Posterior vena cava (tissue), 2 donors: ENCODE results near the gene PLA2G12A. TPM values are rescaled to one million over a fixed set of nuclear protein-coding genes. Genes with fewer than 3 reads are reported as not detected.

Experiments
- DNase-seq: peaks from one replicate; pipeline ENCODE4 v3.0.0-alpha.2; 2020; ENCODE audit warnings: low spot score
- intact Hi-C, 2 donors: fragments of 100-400 bp; cut with DNase I; formaldehyde crosslinking; loops; one replicate each; pipeline versions ENCODE4 v1.14.1 to v1.14.2; 2022 to 2023
- total RNA-seq, 2 donors: library from RNA; stranded (reverse); fragmentation: NEBNext Ultra II Directional; extraction: Animal tissue kit (Norgen Biotek cat#: 25700); gene quantifications; one replicate each; pipeline ENCODE4 v1.2.1, GENCODE V29; 2021
- donor health status: DM: yes; HTN: yes; CAD: no.
- donor health status: DM: yes; HTN: yes; CAD: no.

The PLA2G12A gene
- total RNA-seq, 2 donors from 2014 or later, result 26.9 to 31.9 TPM

DNA sequence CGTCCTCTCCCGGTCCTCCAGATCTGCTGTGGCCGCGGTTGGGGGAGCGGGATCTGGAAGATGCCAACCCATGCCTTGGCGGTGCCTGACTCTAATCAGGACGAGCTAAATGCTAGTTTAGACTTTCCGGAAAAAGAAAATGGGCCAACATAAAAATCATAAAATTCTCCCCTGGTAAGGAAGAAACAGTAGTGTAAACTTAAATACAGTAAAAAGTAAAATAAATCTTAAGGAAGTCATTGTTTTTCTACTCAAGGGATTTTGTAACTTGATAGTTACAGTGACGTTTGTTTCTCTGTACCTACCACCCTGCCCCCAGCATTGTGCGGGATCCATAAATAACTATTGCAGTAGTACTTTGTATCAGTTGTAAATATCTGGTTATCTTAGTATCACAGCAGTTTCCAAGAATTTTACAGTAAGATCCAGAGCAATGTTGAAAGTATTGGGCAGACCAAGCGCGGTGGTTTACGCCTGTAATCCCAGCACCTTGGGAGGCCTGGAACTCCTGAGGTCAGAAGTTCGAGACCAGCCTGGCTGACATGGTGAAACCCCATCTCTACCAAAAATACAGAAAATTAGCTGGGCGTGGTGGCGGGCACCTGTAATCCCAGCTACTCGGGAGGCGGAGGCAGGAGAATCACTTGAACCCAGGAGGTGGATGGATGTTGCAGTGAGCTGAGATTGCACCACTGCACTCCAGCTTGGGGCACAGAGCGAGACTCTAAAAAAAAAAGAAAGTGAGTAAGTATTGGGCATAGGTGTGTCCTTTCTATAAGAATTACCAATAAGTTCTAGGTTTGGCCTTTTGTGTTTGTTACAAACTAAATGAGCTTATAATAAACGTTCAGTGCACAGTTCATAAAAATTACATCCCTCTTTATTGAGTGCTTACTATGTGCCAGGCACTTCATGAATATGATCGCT is 1.0 kb upstream of the PLA2G12A start:
- intact Hi-C loops, result no loop called here
- no peak for DNase-seq

DNA sequence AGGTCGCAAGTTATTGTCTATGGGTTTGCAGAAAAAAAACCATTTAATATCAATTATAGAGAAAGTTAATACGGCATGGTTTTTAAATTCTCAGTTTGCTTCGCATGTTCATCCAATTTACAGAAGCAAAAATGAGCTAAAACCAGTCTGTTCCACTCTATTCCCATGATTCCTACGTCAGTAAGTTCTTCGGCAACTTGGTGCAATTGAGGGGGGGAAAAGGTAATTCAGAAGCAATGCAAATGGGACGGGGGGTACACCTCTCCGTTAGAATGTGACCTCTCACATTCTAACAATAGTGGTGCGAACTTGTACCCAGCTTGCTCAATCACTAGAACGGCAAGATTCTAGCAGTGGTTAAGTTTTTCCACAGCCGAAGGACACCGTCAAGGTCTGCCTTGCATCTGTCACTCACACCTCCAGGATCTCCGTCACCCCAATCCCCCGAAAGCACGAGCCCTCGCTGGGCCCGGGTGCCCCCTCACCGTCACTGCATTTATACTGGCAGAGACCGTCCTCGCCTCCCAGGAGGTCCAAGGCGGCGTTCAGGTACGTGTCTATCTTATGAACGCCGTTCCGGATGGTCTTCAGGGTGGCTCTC is 653 bp downstream of the PLA2G12A start:
- DNase-seq, result no peak
- intact Hi-C loops, result no loop called here

DNA sequence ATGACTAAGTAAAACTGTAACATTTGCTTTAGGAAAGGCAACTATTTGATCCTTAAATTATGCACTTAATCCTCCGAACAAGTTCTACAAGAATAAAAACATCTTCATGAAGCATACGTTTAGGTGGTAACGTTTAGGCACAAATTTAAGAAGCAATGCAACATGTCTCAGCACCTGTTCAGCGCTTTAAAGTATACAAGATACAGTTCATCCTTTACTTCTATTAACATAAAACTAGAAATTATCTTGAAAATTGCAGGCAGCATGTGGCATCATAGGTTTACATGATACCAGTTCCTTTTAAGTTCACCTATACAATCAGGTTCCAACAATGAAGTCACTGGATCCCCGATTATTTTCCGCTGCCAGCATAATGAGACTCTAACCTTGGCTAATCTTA is 1.5 kb downstream of the PLA2G12A start:
- intact Hi-C loops, result no loop called here
- no peak for DNase-seq

DNA sequence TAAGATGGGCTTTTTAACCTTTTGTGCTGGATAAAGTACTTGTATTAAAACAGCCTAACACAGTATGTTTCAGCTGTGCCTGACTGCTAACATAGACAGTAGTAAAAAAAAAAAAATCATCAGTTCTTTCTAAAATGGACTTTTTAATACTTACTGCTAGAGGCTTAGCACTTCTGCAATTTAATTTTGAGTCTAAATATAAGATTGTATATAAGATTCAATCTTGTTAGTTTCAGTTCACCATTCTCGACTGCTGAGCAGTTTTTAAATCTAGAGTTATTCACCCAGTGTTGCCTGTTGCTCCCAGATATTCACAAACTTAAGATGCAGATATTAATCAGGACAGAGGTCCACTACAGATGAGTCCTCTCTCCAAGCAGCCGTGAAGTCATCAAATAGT is 6.8 kb downstream of the PLA2G12A start:
- intact Hi-C loops, result no loop called here
- no peak for DNase-seq

DNA sequence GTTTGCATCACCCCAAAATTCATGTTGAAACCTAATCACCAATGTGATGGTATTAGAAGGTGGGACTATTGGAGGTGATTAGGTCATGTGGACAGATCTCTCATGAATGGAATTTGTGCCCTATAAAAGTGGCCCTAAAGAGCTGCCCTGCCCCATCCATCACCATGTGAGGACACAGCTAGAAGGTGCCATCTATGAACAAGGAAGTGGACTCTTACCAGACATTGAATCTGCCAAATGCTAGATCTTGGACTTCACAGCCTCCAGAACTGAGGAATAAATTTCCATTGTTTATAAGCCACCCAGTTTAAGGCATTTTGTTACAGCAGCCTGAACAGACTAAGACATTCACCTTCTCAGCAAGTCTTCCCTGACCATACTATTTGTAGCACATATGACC is 7.5 kb downstream of the PLA2G12A start:
- no peak for DNase-seq
- intact Hi-C loops, result no loop called here

DNA sequence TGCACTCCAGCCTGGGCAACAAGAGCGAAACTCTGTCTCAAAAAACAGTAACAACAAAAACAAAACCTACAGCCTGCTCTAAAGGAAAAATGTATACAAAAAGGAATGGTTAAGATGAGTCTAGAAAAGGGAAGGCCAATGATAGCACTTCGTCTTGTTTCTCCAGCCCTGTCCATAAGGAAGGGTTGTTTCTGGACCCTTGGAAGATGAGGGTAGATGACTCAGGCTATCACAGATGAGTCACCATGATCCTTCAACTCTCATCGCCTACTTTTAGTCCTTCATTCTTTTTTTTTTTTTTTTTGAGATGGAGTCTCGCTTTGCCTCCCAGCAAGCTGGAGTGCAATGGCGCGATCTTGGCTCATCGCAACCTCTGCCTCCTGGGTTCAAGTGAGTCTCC is 8.8 kb downstream of the PLA2G12A start:
- DNase-seq, result no peak
- intact Hi-C loops, result no loop called here

DNA sequence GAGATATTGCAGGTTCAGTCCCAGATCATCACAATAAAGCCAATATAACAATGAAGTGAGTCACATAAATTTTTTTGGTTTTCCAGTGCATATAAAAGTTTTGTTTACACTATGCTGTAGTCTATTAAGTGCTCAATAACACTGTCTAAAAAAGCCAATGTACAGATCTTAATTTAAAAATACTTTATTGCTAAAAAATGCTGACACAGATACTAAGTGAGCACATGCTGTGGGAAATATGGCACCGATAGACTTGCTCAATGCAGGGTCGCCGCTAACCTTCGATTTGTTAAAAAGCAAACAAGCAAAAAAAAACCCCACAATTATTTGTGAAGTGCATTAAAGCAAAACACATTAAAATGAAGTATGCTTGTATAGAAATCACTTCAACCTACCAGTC is 10.3 kb downstream of the PLA2G12A start:
- no peak for DNase-seq
- intact Hi-C loops, result no loop called here

DNA sequence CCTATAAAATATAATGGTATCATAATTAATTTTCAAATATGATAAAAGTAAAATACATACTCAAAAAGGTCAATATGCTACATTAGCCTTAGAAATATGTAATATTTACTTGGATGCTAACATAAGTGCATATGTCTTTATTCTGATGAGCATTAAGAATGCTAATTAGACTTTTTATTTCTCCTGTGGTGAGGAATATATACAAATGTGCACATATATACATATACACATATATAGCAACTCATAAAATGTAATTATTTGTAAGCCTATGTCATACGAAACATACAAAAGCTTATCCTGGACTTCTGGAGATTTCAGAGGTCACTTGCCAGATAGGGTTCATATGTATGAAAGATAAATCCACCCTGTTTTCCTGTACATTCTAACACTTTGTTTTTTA is 11.1 kb downstream of the PLA2G12A start:
- DNase-seq, result no peak
- intact Hi-C loops, result no loop called here

DNA sequence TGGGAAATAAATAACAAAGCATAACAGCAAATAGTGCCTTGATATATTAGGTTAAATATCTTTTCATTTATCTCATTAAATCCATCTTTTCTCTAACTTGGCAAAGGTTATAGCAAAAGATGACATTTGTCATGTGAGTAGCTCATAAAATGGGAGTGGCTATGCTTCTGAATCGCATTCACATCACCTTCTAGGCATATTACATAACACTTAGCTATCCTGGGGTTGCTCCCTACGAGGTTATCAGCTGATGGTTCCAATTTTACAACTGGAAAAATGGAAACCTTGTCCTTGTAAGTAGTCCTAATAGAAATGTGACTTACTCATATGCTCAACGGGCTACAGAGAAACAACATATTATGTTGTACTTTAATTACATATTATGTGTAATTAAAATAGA is 16.4 kb downstream of the PLA2G12A start:
- intact Hi-C loops, result no loop called here
- no peak for DNase-seq

DNA sequence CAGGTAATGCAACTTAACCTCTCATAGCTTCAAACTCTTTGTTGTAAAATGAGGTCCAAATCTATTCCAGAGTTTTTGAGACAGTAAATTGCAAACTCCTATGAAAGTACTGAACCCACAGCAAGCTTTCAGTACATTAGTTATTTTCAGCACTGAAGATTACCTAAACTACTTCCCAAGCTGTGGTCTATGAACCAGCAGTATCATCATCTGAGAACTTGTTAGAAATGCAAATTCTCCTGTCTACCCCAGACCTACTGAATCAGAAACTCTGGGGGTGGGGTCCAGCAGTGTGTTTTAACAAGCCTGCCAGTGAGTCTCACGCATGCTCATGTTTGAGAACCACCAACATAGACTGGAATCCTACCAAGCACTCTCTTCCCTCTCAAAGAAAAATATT is 20.9 kb downstream of the PLA2G12A start:
- no peak for DNase-seq
- intact Hi-C loops, result no loop called here

DNA sequence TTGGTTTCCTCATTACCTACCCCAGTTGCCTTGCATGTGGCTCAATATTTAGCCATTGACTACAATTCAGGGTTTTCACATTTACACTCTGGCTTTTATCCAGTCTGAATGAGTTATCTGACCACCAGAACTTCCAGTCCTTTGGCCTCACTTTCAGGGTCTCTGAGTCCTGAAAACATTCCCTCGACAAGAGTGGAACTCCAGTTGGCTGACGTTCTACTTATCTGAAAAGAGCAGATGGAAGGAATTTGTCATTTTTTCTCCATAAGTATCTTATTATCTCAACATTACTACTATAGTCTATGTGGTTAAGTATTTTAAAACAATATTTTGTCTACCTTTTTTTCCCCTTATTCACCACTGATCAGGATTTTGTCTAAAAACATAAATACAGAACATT is 21.4 kb downstream of the PLA2G12A start:
- no peak for DNase-seq
- intact Hi-C loops, result no loop called here

DNA sequence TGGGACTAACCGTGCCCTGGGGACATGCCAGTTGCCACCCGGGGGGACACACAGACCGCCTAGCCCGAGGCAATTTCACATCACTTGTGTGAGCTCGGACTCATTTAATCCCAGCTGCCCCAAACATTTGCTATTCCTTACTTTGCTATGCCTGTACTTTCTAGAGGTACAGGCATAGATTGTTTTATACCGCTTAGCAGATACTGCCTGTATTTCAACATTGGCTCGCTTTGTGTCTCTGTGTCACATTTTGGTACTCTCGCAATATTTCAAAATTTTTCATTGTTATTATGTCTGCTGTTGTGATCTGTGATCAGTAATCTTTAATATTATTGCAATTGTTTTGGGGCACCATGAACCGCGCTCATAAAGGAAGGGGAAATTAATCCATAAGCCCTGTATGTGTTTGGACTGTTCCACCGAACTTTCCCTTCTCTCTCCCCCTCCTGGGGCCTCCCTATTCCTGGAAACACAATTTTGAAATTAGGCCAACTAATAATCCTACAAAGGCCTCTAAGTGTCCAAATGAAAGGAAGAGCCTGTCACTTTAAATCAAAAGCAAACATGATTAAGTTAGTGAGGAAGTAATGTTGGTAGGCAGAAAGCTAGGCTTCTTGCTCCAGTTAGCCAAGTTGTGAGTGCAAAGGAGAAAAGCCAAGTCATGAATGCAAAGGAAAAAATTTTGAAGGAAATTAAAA is 26.1 kb downstream of the PLA2G12A start:
- DNase-seq, result no peak
- intact Hi-C loops, result loop anchor here in 1 of 2 donors (5.0 kb wide), 1 partner anchor 113 kb away; the partner anchor contains the start of gene GAR1

DNA sequence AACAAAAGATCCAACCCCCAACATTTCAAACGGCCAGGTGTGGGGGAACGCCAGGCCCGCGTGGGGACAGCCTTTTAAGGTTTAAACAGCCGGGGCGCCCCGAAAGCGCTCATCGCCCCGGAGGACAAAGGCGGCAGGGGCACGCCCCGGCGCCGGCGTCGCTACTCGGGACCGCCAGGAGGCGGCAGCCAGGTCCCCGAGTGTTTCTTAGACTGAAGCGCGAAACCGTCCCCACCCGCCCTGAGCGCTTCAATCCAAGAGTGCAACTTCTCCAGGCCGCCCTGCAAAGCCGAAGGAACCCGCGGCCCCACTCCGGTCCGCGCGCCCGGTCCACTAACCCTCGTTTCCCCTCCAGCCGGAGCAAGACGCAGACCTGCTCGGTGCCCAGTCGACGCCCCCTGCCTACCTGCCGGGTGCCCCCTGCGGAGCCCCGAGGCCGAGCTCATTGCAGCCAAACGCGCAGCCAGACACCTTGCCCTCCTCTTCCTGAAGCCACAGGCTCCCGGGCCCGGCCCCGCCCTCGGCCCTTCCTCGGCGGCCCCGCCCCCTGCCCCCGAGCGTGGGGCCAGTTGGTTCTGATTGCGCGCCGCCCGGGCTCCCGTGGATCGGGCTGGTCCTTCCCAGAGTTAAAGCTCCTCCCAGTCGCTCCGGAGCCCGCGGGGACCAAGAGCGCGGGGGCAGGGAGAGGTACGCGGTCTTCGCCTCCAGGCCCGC is 26.8 kb downstream of the PLA2G12A start, which contains the start of gene CASP6:
Gene CASP6 (minus strand): TSS at position 496 of the 714 bp plus-strand sequence. CDS start 50 bp downstream, at position 446.
- intact Hi-C loops, result loop anchor here in 1 of 2 donors (5.0 kb wide), 1 partner anchor 114 kb away; the partner anchor contains the start of gene GAR1
- peak; percentile 92 for DNase-seq

DNA sequence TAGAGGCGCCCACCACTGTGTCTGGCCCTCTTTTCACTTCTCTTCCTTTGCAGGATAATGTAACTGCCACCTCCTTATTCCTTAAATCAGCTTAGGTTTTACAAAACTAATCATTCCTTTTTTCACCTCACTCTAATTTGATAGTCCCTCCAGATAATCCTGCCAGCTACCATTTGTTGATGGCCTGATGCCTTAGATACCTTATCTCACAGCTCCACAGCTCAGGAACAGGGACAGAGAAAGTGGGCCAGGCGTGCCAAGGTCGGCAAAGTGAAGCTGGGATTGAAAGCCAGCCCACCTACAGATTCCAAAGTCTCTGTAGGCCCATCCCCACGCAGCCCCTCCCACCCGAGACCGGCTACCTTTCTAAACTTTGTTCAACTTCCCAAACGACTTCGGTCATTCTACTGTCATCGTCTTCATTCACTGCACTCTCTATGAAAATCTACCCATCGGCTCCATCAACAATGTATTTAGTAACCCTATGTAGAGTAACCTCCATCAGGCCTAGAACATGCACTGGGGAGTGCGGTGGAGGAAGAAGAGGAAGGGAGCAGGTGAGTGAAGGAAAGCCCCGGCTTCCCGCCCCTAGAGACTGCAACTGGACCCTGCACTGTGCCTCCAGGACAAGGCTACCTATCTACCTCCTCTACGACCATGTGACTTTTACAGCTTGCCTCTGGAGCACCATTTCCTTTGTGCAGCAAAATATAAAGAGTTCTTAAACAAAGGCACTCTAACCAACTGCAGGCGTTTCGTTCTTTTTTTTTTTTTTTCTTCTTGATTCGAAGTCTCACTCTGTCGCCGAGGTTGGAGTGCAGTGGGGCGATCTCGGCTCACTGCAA is 28.1 kb downstream of the PLA2G12A start:
- intact Hi-C loops, result loop anchor here in 1 of 2 donors (5.0 kb wide), 1 partner anchor 116 kb away; the partner anchor contains the start of gene GAR1
- no peak for DNase-seq

DNA sequence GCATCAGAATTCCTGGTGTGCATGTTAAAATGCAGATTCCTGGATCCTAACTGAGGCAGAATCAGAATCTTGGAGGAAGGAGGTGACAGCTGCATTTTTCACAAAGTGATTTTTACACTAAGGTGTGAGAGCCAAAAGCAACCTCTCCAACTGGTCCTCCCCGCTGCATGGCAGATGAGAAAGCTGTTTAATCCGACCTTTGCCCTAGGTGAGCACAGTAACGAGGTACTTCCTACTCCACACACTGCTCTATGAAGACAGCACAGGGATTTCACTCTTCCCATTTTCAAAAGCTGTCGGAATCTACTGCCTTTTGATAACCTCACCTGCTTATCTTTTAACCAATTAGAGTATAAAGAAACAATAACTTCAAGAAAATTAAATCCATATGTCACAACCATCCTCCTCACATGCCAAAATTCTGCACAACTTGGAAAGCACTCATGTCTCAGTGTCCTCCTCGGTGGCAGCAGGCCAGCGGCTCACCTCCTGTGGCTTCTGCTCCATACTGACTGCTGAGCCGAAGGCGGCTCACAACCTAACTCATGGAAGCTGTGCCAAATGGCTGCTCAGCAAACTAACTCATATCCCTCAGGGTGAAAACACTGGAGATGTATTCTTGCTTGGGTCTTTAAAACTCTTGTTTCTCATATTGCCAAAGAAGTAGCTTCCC is 30.2 kb downstream of the PLA2G12A start:
- DNase-seq, result no peak
- intact Hi-C loops, result loop anchor here in 1 of 2 donors (5.0 kb wide), 1 partner anchor 118 kb away; the partner anchor contains the start of gene GAR1

DNA sequence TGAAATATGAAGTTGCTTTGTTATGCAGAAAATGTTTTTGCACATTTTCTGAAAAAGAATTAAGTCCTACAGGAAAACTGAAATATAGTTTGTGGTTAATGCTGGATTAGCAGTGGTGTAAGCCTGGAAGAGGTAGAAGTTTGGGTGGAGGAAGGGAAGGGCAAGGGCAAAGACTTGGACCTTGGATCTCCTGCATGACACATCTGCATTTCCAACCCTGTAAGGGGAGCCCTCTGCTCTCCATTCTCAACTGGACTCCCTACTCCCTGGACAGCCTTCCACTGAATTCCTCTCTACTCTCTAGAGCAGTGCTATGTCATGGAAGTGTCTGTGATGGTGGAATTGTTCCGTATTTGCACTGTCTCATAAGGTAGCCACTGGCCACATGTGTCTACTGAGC is 31.2 kb downstream of the PLA2G12A start:
- no peak for DNase-seq
- intact Hi-C loops, result no loop called here

DNA sequence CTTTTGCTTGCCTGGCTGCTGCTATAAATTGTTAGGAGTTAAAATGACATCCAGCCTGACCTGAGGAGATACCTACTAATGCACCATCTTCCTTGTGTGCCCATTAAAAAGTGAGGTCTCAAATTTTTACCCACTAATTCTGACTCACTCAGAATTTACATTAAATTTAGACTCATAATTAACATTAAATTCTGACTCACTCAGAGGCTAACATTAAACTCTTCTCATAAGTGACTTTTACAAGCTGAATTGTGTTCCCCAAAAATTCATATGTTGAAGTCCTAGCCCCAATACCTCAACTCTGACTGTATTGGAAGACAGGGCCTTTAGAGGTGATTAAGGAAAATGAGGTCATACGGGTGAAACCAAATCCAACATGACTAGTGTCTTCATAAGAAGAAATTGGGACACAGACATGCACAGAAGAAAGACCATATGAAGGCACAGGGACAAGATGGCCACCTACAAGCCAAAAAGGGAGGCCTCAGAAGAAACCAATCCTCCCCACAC is 38.4 kb downstream of the PLA2G12A start:
- intact Hi-C loops, result no loop called here
- DNase-seq, result no peak
